Activated CD8-positive, alpha-beta memory T cell treated with anti-CD3 and anti-CD28 coated beads for 48 hours (primary cell): ENCODE measurements around the gene HDAC4.

ENCODE experiments used
- DNase-seq, 3 experiments: peaks; one replicate each; pipeline ENCODE4 v3.0.0-alpha.2; 2020; ENCODE audit warnings: low read depth in 2 of 3, low spot score in 2 of 3

Gene HDAC4

GRCh38 chr2:239311132-239312040 is 89.4 kb downstream of the HDAC4 start:
- no peak for DNase-seq

GRCh38 chr2:239310401-239311061 is 90.3 kb downstream of the HDAC4 start:
- no peak for DNase-seq

GRCh38 chr2:239309398-239310245 is 91.2 kb downstream of the HDAC4 start:
- no peak for DNase-seq

- no peak for DNase-seq
These were observed 92.0 kb downstream of the HDAC4 start for GRCh38 chr2:239308661-239309397.

GRCh38 chr2:239307921-239308613 is 92.8 kb downstream of the HDAC4 start:
- no peak for DNase-seq

- DNase-seq: no peak
These were observed 93.6 kb downstream of the HDAC4 start for GRCh38 chr2:239307221-239307569.

- no peak for DNase-seq
These were observed 94.3 kb downstream of the HDAC4 start for GRCh38 chr2:239306274-239307220.

GRCh38 chr2:239305771-239306170 is 95.0 kb downstream of the HDAC4 start:
- no peak for DNase-seq

GRCh38 chr2:239305222-239305575 is 95.6 kb downstream of the HDAC4 start:
- DNase-seq: no peak

- no peak for DNase-seq
These were observed 96.1 kb downstream of the HDAC4 start for GRCh38 chr2:239304533-239305221.

- no peak for DNase-seq
These were observed 96.9 kb downstream of the HDAC4 start for GRCh38 chr2:239303711-239304532.

- no peak for DNase-seq
These were observed 97.8 kb downstream of the HDAC4 start for GRCh38 chr2:239302808-239303557.

- no peak for DNase-seq
These were observed 98.6 kb downstream of the HDAC4 start for GRCh38 chr2:239302083-239302807.

GRCh38 chr2:239300871-239301735 is 99.7 kb downstream of the HDAC4 start:
- no peak for DNase-seq

GRCh38 chr2:239300242-239300641 is 100.6 kb downstream of the HDAC4 start:
- DNase-seq: no peak
